CD4-positive, alpha-beta T cell treated with Interferon alpha-2 for 1 hour (primary cell): Measurements from ENCODE around the gene EXOC2.
"Not testable (repeated sequence)": the region's sequence is repeated elsewhere in the genome, so short reads cannot be mapped to it uniquely, and the experiment has no call there.

Source experiments
- DNase-seq, 2 donors: peaks; one replicate each; pipeline ENCODE4 v3.0.0-alpha.2; 2020 to 2022

Gene EXOC2

DNA sequence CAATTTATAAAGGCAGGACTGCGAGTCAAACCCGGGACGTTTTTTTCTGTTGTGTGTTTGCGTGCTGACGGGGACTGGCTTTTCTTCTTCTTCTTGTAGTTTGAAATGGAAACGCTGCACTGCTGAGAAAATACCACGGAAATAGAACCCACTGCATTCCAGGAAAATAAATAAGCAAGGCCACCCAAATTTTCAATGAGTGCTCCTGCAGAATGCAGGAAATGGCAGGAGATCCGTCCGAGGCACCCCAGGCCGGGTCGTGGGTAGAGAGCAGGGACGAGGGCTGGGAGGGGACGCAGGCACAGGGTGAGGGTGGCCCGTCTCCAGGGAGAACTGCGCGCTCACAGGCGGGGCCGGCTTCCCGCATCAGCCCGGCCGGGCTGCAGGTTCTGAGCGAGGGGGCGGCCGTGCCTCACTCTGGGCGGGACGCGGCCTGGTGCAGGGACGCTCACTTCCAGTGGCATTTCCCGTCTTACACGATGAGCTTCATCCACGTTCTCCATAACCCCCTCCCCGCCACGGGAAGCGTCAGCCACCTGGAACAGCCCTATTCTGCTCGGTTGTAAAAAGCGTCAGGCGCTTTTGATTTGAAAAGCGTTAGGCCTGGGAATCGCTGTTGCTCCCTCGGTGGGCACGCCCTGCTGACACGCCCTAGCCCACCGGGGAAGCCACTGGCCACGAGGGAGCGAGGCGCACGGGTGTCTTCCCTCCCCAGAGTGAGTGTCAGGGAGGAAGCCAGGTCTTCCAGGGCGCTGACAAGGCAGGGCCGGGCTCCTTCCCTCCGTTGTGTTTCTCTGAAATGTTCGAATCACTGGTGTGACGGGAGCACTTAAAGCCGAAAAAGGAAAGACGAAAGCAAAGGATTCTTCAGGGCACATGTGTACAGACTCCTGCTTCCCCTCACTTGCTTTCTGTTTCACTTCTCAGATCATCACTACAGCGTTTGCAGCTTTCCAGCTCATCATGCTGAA, 17.9 kb upstream of the EXOC2 start:
- peak; percentile 48 to 79 for DNase-seq

DNA sequence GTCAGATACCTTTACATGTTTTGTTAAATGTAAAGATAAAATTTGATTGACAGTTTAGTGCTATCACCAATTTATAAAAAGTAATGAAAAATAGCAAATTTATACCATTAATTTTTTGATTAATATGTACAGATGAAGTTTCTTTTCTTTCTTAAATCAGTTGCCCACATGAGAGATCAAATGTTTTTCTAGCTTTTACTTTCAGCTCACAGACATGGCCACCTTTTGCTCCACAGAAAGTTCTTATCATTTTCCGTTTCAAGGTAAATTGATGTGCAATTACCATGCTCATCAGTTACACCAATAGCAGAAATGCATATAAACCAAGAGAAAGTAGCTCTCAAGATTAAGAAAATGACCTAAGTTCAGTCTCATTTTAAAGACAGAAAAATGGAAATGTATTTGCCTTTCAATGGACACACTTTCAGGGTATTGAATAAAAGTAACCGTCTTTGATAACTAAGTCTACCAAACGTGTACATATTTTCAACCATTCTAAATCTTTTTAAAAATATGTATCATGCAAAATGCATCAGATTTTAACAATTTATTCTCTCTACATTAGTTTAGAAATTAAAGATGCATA, 16.6 kb upstream of the EXOC2 start:
- no peak for DNase-seq

- DNase-seq, result no peak
These were observed 15.3 kb upstream of the EXOC2 start for GRCh38 chr6:708237-708598.

DNA sequence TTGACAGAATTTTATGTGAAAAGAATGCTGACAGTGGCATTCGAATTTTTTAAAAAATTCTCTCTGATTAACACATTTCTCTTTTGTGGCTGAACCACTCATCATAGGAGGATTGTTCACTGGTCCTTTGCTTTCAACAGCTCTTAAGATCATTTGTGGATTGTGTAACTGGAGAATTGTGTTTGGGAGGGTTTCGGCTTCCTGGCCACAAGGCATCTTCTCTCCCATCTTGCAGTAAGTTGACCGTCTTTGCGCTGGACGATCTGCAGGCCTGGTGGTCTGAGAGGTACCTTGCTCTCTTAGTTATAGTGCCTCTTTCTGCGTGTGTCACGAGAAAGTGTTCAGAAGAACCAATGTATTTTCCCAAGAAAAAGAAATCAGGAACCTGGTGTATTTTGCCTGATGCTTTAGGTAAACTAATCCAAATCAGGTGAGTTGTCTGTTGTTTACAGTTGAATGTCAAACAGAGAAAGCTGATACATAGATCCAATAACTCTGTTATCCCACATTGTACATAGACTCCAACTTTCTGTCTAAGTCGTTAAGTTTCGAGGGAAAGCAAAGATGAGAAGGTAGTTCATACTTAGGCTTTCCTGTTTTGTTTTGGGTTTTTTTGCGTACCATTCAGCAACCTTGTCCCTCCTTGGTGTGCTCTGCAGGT, 14.8 kb upstream of the EXOC2 start:
- no peak for DNase-seq

GRCh38 chr6:706819-707381, 14.0 kb upstream of the EXOC2 start:
- no peak for DNase-seq

DNA sequence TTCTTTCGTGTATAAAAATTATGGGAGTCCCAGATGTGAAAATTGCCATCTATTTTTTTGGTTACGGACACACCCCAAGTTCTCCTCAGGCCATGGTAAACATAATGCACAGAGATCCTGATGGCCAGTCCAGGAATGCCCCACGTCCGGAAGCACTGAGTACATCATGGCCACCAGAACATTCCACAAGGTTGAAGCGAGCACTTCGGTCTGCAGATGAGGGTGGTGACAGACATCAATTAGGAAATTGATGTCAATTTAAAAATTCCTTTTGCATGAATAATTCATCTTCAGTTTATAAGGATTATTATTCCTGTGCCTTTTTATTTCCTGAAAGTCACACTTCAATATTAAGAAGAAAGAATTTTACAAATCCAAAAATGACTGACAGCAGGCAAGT, 13.2 kb upstream of the EXOC2 start:
- no peak for DNase-seq

DNA sequence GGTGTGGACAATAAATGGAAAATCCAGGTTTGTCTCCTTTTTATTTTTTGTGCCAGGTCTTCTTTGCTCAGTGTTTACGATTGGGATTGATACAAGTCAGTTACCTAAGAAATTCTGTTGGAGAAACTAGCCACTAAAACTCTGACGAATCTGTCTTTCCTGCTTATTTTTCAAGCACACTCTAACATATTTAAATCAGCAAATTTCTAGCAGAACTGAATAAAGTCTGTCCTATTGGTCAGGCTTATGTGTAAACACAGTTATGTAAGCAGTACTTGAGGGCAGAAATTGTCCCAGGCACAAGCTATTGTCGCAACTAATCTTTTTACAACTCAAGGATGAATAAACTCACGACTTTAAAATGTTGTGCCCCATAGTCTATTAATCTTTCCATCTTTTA, 12.1 kb upstream of the EXOC2 start:
- no peak for DNase-seq

GRCh38 chr6:704046-704445, 11.1 kb upstream of the EXOC2 start:
- DNase-seq, result no peak

DNA sequence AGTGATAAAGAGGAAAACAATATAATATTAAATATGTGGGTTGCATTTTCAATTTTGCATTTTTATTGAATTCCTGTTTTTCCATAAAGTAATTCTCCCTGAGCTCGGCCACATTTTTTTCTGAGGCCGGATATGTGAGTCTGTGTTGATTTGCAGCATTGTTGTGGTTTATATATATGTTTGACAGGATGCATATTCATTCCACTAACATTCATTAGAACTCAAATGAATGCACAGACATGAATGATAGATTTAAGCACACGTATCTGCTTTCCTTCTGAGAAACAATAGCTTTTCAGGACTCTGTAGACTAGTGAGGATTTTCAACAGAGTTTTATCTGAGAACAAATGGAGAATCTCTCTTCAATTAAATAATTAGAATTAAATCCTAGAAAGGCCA, 10.6 kb upstream of the EXOC2 start:
- DNase-seq, result no peak

GRCh38 chr6:701700-702479, 9.0 kb upstream of the EXOC2 start:
- DNase-seq, result no peak

- DNase-seq, result no peak
These were observed 8.3 kb upstream of the EXOC2 start for GRCh38 chr6:701215-701614.

DNA sequence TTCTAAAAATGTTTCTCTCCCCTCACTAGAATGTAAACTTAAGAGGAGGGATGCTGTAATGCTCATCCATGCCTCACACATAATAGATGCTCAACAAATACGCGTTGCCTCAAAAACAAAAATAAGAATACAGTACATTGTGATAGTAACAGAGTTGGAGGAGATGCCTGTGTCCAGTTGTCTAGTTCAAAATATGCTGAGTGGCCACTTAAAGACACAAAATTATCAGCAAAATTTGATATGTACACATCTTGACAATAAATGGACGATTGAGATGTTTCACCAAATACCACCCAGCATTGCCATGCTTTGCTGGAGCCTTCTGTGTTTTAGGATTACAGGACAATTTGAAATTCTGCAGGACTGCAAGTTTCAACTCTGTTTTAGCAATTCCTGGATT, 7.6 kb upstream of the EXOC2 start:
- no peak for DNase-seq

DNA sequence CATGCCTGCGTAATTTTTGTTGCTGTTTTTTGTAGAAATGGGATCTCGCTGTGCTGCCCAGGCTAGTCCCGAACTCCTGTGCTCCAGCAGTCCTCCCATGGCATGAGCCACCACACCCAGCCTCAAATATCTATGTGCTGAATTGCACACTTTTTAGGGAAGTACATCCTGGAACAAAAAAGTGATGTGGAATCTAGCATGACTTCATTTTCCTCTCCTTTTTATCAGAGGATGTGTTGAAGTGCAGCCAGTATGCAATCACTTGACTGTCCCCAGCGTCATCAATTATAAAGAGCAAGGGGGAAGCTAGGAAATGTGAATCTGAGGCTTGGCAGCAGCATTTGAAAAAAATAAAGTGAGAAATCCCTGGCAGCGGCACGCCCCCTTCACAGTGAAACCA, 6.4 kb upstream of the EXOC2 start:
- DNase-seq, result no peak

- DNase-seq, result not testable (repeated sequence)
These were observed 1.6 kb upstream of the EXOC2 start for GRCh38 chr6:694431-695126.

DNA sequence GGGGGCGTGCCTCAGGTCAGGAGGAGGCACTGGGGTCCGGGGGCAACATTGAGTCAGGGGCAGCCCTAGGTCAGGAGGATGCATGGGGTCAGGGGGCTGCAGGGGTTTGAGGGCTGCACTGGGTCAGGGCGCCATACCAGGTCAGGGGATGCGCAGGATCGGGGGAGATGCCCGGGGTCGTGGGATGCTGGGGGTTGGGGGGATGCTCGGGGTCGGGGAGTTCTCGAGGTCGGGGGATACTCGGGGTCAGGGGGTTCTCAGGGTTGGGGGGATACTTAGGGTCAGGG, 727 bp upstream of the EXOC2 start:
- no peak for DNase-seq

GRCh38 chr6:692356-692851, 535 bp downstream of the EXOC2 start:
- DNase-seq, result peak; percentile 68 to 84

- DNase-seq, result no peak
These were observed 3.7 kb downstream of the EXOC2 start for GRCh38 chr6:689223-689622.

DNA sequence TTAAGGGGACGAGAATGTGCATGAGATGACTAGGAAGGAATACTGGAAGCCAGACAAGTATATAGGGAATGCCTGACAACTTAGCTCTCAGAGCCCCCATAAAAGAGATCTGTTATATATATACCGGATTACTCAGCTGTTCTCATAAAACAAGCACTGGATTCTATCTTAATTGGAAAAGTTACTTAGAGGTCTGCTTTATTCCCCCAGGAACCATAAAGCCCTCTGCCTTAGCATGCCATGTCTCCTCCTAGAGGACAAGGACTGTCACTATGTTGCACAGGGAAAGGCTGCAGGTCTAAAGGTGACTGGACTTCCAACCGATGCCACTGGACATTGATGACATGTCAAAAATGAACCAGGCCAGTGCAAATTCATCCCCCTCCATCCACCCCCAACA, 6.4 kb downstream of the EXOC2 start:
- no peak for DNase-seq

DNA sequence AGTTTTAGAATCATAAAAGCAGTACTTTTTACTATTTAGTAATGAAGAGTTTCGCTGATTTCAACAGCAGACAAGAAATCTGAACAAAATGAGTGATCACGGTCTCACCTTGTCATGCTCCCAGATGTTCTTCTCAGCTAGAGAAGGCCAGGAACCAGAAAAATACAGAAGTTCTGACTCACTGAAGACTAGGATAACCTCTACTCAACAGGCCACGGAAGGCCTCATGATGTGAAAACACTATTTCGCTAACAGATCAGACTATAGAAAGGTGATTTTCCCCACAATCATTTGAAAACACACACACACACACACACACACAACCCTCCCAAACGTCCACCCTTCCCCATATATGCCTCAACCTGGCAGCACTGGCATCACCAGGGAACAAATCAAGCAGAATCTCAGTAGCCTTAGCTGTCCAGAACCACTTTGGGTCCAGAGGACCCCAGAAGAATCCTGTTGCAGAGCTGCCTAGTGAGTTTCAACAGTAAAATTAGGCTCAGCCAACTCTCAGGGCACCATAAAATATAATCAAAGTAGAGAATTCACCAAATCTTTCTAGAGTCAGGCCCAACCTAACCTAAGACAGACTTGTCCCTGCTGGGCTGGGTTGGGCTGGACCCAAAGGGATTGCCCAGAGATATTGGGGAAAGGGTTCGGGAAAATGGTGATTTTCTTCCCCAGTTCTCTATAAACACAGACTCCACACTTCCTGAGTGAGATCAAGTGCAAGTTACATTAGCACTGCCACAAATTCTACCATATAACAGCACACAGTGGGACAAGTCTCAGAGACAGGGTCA, 7.9 kb downstream of the EXOC2 start:
- no peak for DNase-seq

DNA sequence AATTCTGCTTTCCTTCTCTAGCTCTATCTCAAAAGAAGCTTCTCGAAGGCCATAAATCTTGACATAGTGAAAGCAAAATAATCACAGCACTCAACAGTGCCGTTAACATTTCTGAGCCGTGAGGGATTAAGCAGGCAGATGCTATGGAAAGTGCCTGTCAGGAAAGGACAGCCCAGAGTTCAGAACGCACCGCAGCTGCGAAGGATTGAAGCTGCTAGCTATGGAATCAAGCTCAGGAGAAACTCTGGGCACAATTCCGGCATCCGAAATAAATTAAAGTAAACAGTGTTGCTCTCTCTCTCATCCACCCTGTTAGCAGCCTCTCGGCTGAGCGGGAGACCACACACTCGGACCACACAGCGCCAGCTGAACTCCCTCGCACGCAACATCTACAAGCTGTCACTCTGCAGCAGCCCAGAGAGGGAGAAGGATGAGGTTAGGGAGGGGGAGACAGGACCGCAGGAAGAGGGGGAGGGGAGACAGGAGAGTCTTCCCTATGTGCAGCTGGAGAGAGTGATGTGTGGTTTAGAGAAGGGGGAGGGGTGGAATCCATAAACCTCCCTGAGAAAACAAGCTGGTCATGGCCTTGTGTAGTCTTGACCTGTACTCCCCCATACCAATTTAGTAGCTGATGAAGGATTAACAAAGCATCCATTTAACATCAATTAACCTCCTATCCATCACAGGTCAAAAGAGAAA, 9.0 kb downstream of the EXOC2 start:
- DNase-seq, result no peak
